Mesodermal cell (in vitro differentiated cells): ENCODE results near the gene DAPK1.

Source experiments
- H3K27ac ChIP-seq: 2 replicates; pipeline ENCODE4 v1.7.0; 2013; ENCODE audit warnings: mild to moderate bottlenecking, low read depth, low read length, moderate library complexity; ENCODE audit not compliant: severe bottlenecking
- H3K36me3 ChIP-seq: 2 replicates; pipeline ENCODE4 v1.7.1; 2013; ENCODE audit warnings: mild to moderate bottlenecking, low read length, moderate library complexity; ENCODE audit not compliant: control insufficient read depth, insufficient read depth
- H3K4me1 ChIP-seq: one replicate; pipeline ENCODE4 v1.7.1; 2013; ENCODE audit warnings: mild to moderate bottlenecking, low read length; ENCODE audit not compliant: insufficient read depth, control insufficient read depth, poor library complexity, severe bottlenecking
- H3K4me3 ChIP-seq: 2 replicates; pipeline ENCODE4 v1.7.0; 2013; ENCODE audit warnings: low read length, control low read depth, mild to moderate bottlenecking; ENCODE audit not compliant: insufficient read depth, poor library complexity, severe bottlenecking; ENCODE audit errors: extremely low read depth
- H3K9me3 ChIP-seq: 2 replicates; pipeline ENCODE4 v1.7.1; 2013; ENCODE audit warnings: mild to moderate bottlenecking, low read length, moderate library complexity; ENCODE audit not compliant: control insufficient read depth
- WGBS, 2 experiments: methylation state at CpG; one replicate each; pipeline ENCODE4 v1.1.5; 2013; ENCODE audit warnings: missing lambda C conversion rate in 2 of 2; ENCODE audit not compliant: insufficient coverage in 2 of 2; 5-methylcytosine and 5-hydroxymethylcytosine counted together

The DAPK1 gene

GRCh38 chr9:87475463-87475862, 22.2 kb upstream of the DAPK1 start:
- H3K4me1 ChIP-seq = no peaks in the 10 kb centered on the region
- no peak overlapping the region for H3K4me3 ChIP-seq
- no CpG with 5 or more reads among the region's 2 CpGs for WGBS, 2 experiments
- no peaks in the 10 kb centered on the region for H3K9me3 ChIP-seq
- H3K36me3 ChIP-seq = no peaks in the 10 kb centered on the region
- no peak overlapping the region for H3K27ac ChIP-seq

GRCh38 chr9:87478226-87478992, 19.3 kb upstream of the DAPK1 start:
- Histone ChIP-seq H3K27ac (no peak overlapping the region), H3K4me1 (no peaks in the 10 kb centered on the region), H3K9me3 (no peaks in the 10 kb centered on the region), H3K36me3 (no peaks in the 10 kb centered on the region), H3K4me3 (no peak overlapping the region)
- WGBS, 2 experiments = 79 to 93% methylated on average over 4 to 7 of the region's 7 CpGs

- Histone ChIP-seq H3K4me1 (no peaks in the 10 kb centered on the region), H3K4me3 (no peak overlapping the region), H3K36me3 (no peaks in the 10 kb centered on the region), H3K9me3 (no peaks in the 10 kb centered on the region), H3K27ac (no peak overlapping the region)
- WGBS, 2 experiments = 100% methylated on average over 1 to 2 of the region's 4 CpGs
These were observed 17.9 kb upstream of the DAPK1 start for GRCh38 chr9:87479801-87480201.

GRCh38 chr9:87481890-87482855, 15.5 kb upstream of the DAPK1 start:
- WGBS, 2 experiments = 88 to 95% methylated on average over 4 of the region's 4 CpGs
- no peaks in the 10 kb centered on the region for H3K36me3 ChIP-seq

DNA sequence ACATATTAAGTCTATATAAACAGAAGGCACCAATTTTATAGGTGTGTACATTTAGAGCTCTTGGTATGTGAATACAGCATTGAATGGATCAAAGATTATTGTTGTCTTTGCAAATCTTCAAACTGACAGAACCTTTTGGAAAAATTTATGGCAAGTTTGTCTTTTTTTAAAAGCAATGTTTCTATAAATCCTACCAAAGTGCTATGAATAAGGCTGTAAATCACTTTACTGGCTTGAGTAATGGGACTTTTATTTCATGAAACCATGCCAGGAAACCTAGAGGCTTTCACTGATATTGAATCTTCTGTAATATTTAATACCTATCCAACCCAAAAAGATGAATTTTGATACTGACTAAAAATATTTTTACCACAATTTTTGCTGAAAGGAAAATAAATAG, 7.4 kb upstream of the DAPK1 start:
- Histone ChIP-seq H3K4me1 (peaks cover 5% of the 10 kb centered on the region), H3K36me3 (no peaks in the 10 kb centered on the region), H3K4me3 (no peak overlapping the region), H3K27ac (no peak overlapping the region), H3K9me3 (no peaks in the 10 kb centered on the region)

More at GRCh38 chr9:87481890-87482855, 15.5 kb upstream of the DAPK1 start:
- Histone ChIP-seq H3K4me3 (no peak overlapping the region), H3K27ac (no peak overlapping the region), H3K4me1 (no peaks in the 10 kb centered on the region), H3K9me3 (no peaks in the 10 kb centered on the region)

DNA sequence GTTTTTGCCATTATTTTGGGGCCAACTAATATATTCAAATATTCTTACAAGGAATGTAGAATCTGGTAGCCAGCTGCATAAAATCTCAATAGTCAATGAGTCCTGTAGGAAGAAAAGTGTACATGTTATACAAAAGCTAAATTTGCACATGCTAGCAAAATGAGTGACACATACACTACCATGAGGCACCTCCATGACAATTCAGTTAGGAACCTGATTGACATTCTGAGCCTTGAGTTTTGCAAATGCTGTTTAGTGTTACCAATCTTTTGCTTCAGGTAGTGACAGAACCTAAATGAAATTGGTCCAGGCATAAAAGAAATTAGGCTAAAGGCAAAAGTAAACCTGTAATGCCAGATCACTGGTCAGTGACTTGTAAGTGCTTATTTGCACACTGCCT, 6.8 kb upstream of the DAPK1 start:
- H3K4me1 ChIP-seq = peaks cover 9% of the 10 kb centered on the region
- no peaks in the 10 kb centered on the region for H3K36me3 ChIP-seq
- H3K9me3 ChIP-seq = no peaks in the 10 kb centered on the region
- H3K4me3 ChIP-seq = no peak overlapping the region
- no peak overlapping the region for H3K27ac ChIP-seq

GRCh38 chr9:87491523-87491922, 6.1 kb upstream of the DAPK1 start:
- H3K4me3 ChIP-seq = no peak overlapping the region
- WGBS, 2 experiments = 90 to 93% methylated on average over 3 of the region's 3 CpGs
- H3K4me1 ChIP-seq = peaks cover 9% of the 10 kb centered on the region
- no peak overlapping the region for H3K27ac ChIP-seq
- H3K9me3 ChIP-seq = no peaks in the 10 kb centered on the region
- H3K36me3 ChIP-seq = no peaks in the 10 kb centered on the region

DNA sequence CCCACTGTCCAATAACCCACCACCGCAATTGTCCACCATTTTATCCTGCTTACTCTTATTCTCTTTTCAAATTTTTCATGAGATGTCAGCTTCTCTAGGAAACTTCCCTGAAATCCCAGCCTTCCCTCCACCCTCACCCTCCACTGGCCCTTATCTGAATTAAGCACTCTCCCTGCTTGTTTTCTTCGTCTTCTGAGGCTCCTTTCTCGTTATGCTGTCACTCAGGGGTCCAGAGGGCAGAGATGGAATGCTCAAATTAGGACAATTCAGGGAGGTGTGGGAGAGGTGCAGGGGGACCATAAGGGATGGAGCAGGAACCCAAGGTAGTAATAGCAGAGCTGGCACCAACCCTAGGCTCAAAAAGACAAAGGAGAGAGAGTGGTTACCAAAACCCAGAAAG, 5.0 kb upstream of the DAPK1 start:
- H3K36me3 ChIP-seq = no peaks in the 10 kb centered on the region
- no peaks in the 10 kb centered on the region for H3K9me3 ChIP-seq
- WGBS, 2 experiments = 29 to 54% methylated on average over 1 of the region's 3 CpGs
- peaks cover 12% of the 10 kb centered on the region for H3K4me1 ChIP-seq
- no peak overlapping the region for H3K27ac ChIP-seq
- no peak overlapping the region for H3K4me3 ChIP-seq

DNA sequence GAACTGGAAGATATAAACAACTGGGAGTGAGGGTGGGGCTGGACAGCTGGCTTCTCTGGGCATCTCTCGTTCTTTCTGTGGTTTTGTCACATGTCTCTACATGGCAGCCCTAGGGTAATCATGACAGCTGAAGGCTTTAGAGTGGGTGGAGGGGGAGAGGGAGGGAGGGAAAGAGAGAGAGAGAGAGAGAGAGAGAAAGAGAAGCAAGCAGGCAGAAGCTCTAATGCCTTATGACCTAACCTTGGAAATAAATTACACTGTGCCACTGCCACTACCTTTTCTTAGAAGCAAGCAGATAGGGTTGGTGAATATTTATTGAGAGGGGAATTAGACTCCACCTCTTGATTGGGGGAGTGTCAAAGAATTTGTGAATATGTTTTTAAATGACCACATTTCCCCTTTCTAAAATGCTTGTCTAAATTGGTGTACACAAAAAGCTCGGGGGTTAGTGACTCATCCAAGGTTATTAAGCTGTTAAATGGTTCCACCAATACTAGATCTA, 2.6 kb upstream of the DAPK1 start:
- WGBS, 2 experiments = 58% methylated on average over 2 of the region's 2 CpGs; no CpG with 5 or more reads in 1 of the 2 experiments
- no peaks in the 10 kb centered on the region for H3K36me3 ChIP-seq
- H3K4me1 ChIP-seq = peaks cover 16% of the 10 kb centered on the region
- H3K27ac ChIP-seq = no peak overlapping the region
- H3K4me3 ChIP-seq = no peak overlapping the region
- H3K9me3 ChIP-seq = no peaks in the 10 kb centered on the region

DNA sequence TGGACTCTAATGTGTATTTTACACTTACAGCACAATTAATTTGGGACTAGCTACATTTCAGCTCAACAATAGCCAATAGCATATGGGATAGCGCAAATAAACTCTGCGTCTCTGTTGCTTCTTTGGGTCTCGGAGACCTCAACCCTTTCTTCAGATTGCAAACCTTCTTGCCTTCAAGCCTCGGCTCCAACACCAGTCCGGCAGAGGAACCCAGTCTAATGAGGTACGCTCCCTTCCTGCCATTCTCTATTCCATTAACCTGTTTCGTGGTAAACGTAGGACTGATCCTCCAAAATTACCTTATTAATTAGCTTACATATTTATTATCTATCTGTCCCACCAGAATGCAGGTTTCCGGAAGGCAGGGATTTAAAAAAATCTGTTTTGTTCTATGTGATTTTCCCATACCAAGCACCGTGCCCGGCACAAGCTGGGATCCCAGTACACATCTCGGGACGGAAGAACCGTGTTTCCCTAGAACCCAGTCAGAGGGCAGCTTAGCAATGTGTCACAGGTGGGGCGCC, 525 bp upstream of the DAPK1 start:
- Histone ChIP-seq H3K27ac (peak overlapping the region; percentile 36), H3K9me3 (no peaks in the 10 kb centered on the region)
- 30 to 65% methylated on average over 6 to 13 of the region's 15 CpGs for WGBS, 2 experiments

More for the DNA sequence above, 525 bp upstream of the DAPK1 start:
- H3K36me3 ChIP-seq = peaks cover 4% of the 10 kb centered on the region
- H3K4me1 ChIP-seq = peaks cover 16% of the 10 kb centered on the region
- peak overlapping the region; percentile 81 for H3K4me3 ChIP-seq
